H1 (cell line): Measurements from ENCODE around the gene FBXO38. TPM values are rescaled to one million over a fixed set of nuclear protein-coding genes. Genes with fewer than 3 reads are reported as not detected.

Experiments used
- CTCF ChIA-PET: fragments of 300-600 bp; sonication (Branson Sonifier 250); formaldehyde crosslinking; loops from one replicate; lab custom pipeline; 2021; ENCODE audit not compliant: partially characterized antibody; lab: Charles Lee
- POLR2A ChIA-PET: fragments of 300-600 bp; sonication (Branson Sonifier 250); formaldehyde crosslinking; loops from one replicate; lab custom pipeline; 2021; ENCODE audit warnings: inconsistent platforms; ENCODE audit not compliant: partially characterized antibody; lab: Charles Lee
- DNase-seq, 2 experiments: peaks; one replicate each; pipeline versions ENCODE4 v3.0.0 to v3.0.0-alpha.2; 2010 to 2022; ENCODE audit warnings: low spot score in 2 of 2, low read depth in 1 of 2, mixed read lengths in 1 of 2
- FAIRE-seq: peaks from 2 replicates; lab custom pipeline; 2011; peaks lifted over from hg19 to GRCh38; lab: Jason Lieb, UNC
- H2AFZ ChIP-seq: 2 replicates; pipeline ENCODE4 v1.8.1; 2012; ENCODE audit warnings: low read length, inconsistent platforms
- H2AK5ac ChIP-seq: 2 replicates; pipeline ENCODE4 v1.6.1; 2013; ENCODE audit warnings: low read depth, low read length
- H2BK120ac ChIP-seq: replicated peaks from 2 replicates; pipeline ENCODE3; 2013; ENCODE audit warnings: low read depth, low read length, inconsistent platforms
- H2BK12ac ChIP-seq: 2 replicates; pipeline ENCODE4 v1.6.1; 2013; ENCODE audit warnings: low read depth, low read length
- H2BK15ac ChIP-seq: 2 replicates; pipeline ENCODE4 v1.6.1; 2013; ENCODE audit warnings: low read length
- H2BK20ac ChIP-seq: 2 replicates; pipeline ENCODE4 v1.6.1; 2013; ENCODE audit warnings: low read length
- H2BK5ac ChIP-seq: 2 replicates; pipeline ENCODE4 v1.6.1; 2013; ENCODE audit warnings: low read depth, low read length
- H3K14ac ChIP-seq: 2 replicates; pipeline ENCODE4 v1.6.1; 2013; ENCODE audit warnings: inconsistent platforms; ENCODE audit not compliant: insufficient read length
- H3K18ac ChIP-seq: 2 replicates; pipeline ENCODE4 v1.6.1; 2013; ENCODE audit warnings: low read length; ENCODE audit errors: extremely low read depth
- H3K23ac ChIP-seq: 2 replicates; pipeline ENCODE4 v1.6.1; 2013; ENCODE audit warnings: inconsistent platforms; ENCODE audit not compliant: insufficient read length
- H3K23me2 ChIP-seq: 2 replicates; pipeline ENCODE4 v1.6.1; 2013; ENCODE audit warnings: low read depth, low read length
- H3K27ac ChIP-seq: 2 replicates; pipeline ENCODE4 v1.6.1; 2011; ENCODE audit warnings: low read depth, low read length, inconsistent platforms
- H3K27me3 ChIP-seq, 4 experiments: replicated peaks in 1 of 4; 1 replicate in 1 of 4; 2 replicates in 3 of 4; pipeline versions ENCODE4 v1.6.1 to v1.8.1; 2011 to 2013; ENCODE audit warnings: low read length in 3 of 4, mild to moderate bottlenecking in 3 of 4, inconsistent platforms in 2 of 4, mixed read lengths in 2 of 4, moderate library complexity in 1 of 4; ENCODE audit not compliant: control insufficient read depth in 3 of 4, insufficient read depth in 3 of 4; ENCODE audit errors: extremely low read depth in 1 of 4
- H3K36me3 ChIP-seq, 4 experiments: 2 replicates each; pipeline versions ENCODE4 v1.6.1 to v1.8.1; 2011 to 2013; ENCODE audit warnings: mild to moderate bottlenecking in 4 of 4, low read length in 3 of 4, moderate library complexity in 2 of 4, control low read depth in 1 of 4, inconsistent platforms in 1 of 4; ENCODE audit not compliant: insufficient read depth in 4 of 4, control insufficient read depth in 2 of 4
- H3K4ac ChIP-seq: replicated peaks from 2 replicates; pipeline ENCODE3; 2013; ENCODE audit warnings: low read length, low read depth, mixed read lengths, inconsistent platforms; ENCODE audit not compliant: insufficient read length
- H3K4me1 ChIP-seq, 4 experiments: replicated peaks in 1 of 4; 1 replicate in 1 of 4; 2 replicates in 3 of 4; pipeline versions ENCODE4 v1.6.1 to v1.8.1; 2011 to 2013; ENCODE audit warnings: low read length in 3 of 4, inconsistent platforms in 2 of 4, mixed read lengths in 1 of 4; ENCODE audit not compliant: insufficient read depth in 4 of 4, control insufficient read depth in 3 of 4
- H3K4me2 ChIP-seq, 2 experiments: 2 replicates each; pipeline versions ENCODE4 v1.6.1 to v1.8.1; 2011 to 2013; ENCODE audit warnings: low read depth in 2 of 2, low read length in 2 of 2, control low read depth in 1 of 2, inconsistent platforms in 1 of 2, mild to moderate bottlenecking in 1 of 2; ENCODE audit not compliant: insufficient read depth in 1 of 2
- H3K4me3 ChIP-seq, 4 experiments: fragments of 200-600, 300-600 bp in 1 of 4; sonication (generic), shearing (Covaris generic), sonication (Bioruptor Twin) in 1 of 4; 2 replicates each; pipeline versions ENCODE4 v1.5.1 to v1.8.1; 2011 to 2016; ENCODE audit warnings: low read length in 4 of 4, low read depth in 3 of 4, control low read depth in 2 of 4, inconsistent platforms in 2 of 4, mild to moderate bottlenecking in 2 of 4, mixed read lengths in 1 of 4, moderate library complexity in 1 of 4; ENCODE audit not compliant: insufficient read depth in 2 of 4; ENCODE audit errors: extremely low read depth in 1 of 4
- H3K56ac ChIP-seq: replicated peaks from 2 replicates; pipeline ENCODE3; 2013; ENCODE audit warnings: low read depth, mild to moderate bottlenecking, mixed read lengths, low read length, inconsistent platforms; ENCODE audit not compliant: insufficient read length
- H3K79me1 ChIP-seq: 2 replicates; pipeline ENCODE4 v1.6.1; 2013; ENCODE audit warnings: low read depth, low read length, control low read depth
- H3K79me2 ChIP-seq, 2 experiments: 2 replicates each; pipeline versions ENCODE4 v1.6.1 to v1.8.1; 2012 to 2013; ENCODE audit warnings: low read length in 2 of 2, mild to moderate bottlenecking in 2 of 2, inconsistent platforms in 1 of 2; ENCODE audit not compliant: insufficient read depth in 2 of 2, control insufficient read depth in 1 of 2
- H3K9ac ChIP-seq, 4 experiments: replicated peaks in 1 of 4; 1 replicate in 1 of 4; 2 replicates in 3 of 4; pipeline versions ENCODE4 v1.6.1 to v1.8.1; 2011 to 2013; ENCODE audit warnings: low read depth in 3 of 4, low read length in 3 of 4, control low read depth in 2 of 4, mild to moderate bottlenecking in 2 of 4, moderate library complexity in 2 of 4, inconsistent platforms in 1 of 4; ENCODE audit errors: extremely low read depth in 1 of 4
- H3K9me3 ChIP-seq, 2 experiments: 2 replicates each; pipeline versions ENCODE4 v1.6.1 to v1.8.1; 2012 to 2013; ENCODE audit warnings: mild to moderate bottlenecking in 2 of 2, moderate library complexity in 2 of 2, control low read depth in 1 of 2, inconsistent platforms in 1 of 2, low read depth in 1 of 2, low read length in 1 of 2, mixed read lengths in 1 of 2; ENCODE audit not compliant: insufficient read depth in 2 of 2
- H4K20me1 ChIP-seq, 2 experiments: replicated peaks in 1 of 2; 2 replicates each; pipeline versions ENCODE3 to v1.8.1; 2011 to 2013; ENCODE audit warnings: inconsistent platforms in 2 of 2, low read length in 2 of 2, mild to moderate bottlenecking in 1 of 2; ENCODE audit not compliant: insufficient read depth in 2 of 2, control insufficient read depth in 1 of 2
- H4K5ac ChIP-seq: 2 replicates; pipeline ENCODE4 v1.6.1; 2013; ENCODE audit warnings: low read length, low read depth, mixed read lengths, inconsistent platforms; ENCODE audit not compliant: insufficient read length
- H4K8ac ChIP-seq: 2 replicates; pipeline ENCODE4 v1.8.0; 2013; ENCODE audit warnings: mild to moderate bottlenecking, moderate library complexity, low read length, inconsistent platforms; ENCODE audit not compliant: insufficient read depth; ENCODE audit errors: extremely low read depth
- H4K91ac ChIP-seq: replicated peaks from 2 replicates; pipeline ENCODE3; 2013; ENCODE audit warnings: low read length, mixed read lengths, inconsistent platforms; ENCODE audit not compliant: insufficient read length
- ASH2L ChIP-seq: fragments of 200-600, 300-600 bp; sonication (generic); IDR thresholded peaks from one replicate; pipeline ENCODE4 v1.7.1; 2017; ENCODE audit warnings: low read length
- EP300 ChIP-seq, 2 experiments: IDR thresholded peaks; 1 replicate in 1 of 2; 2 replicates in 1 of 2; pipeline ENCODE4 v1.6.1; 2011 to 2012; ENCODE audit warnings: low read depth in 2 of 2, low read length in 2 of 2, mild to moderate bottlenecking in 2 of 2, borderline replicate concordance in 1 of 2, inconsistent platforms in 1 of 2, moderate library complexity in 1 of 2
- EZH2 ChIP-seq: fragments of 200-600 bp; sonication (generic); IDR thresholded peaks from 2 replicates; pipeline ENCODE4 v1.7.1; 2012; ENCODE audit warnings: low read depth, mild to moderate bottlenecking, moderate library complexity, low read length, inconsistent platforms; ENCODE audit not compliant: severe bottlenecking
- JUN ChIP-seq: IDR thresholded peaks from 2 replicates; pipeline ENCODE4 v1.6.1; 2011; ENCODE audit warnings: low read depth, mild to moderate bottlenecking, improper control_type of control experiment, low read length
- JUND ChIP-seq: IDR thresholded peaks from 2 replicates; pipeline ENCODE4 v1.6.1; 2011; ENCODE audit warnings: mild to moderate bottlenecking, improper control_type of control experiment, low read length
- RBBP5 ChIP-seq: IDR thresholded peaks from 2 replicates; pipeline ENCODE4 v1.7.1; 2012; ENCODE audit warnings: low read depth, mild to moderate bottlenecking, inconsistent platforms, low read length, moderate library complexity, borderline replicate concordance
- RFX5 ChIP-seq: IDR thresholded peaks from 2 replicates; pipeline ENCODE4 v1.6.1; 2011; ENCODE audit warnings: low read depth, low read length, improper control_type of control experiment, borderline replicate concordance
- SIX5 ChIP-seq: IDR thresholded peaks from 2 replicates; pipeline ENCODE4 v1.6.1; 2011; ENCODE audit warnings: mild to moderate bottlenecking, low read depth, low read length
- YY1 ChIP-seq: IDR thresholded peaks from 2 replicates; pipeline ENCODE4 v1.6.1; 2011; ENCODE audit warnings: low read depth, mild to moderate bottlenecking, low read length
- ZNF274 ChIP-seq: IDR thresholded peaks from 2 replicates; pipeline ENCODE4 v1.7.0; 2012; ENCODE audit warnings: low read length, borderline replicate concordance; ENCODE audit errors: extremely low read depth
- WGBS, 2 experiments: shearing (Covaris generic) in 1 of 2; methylation state at CpG; one replicate each; pipeline versions ENCODE4 v1.1.6 to v1.1.7; 2013 to 2015; ENCODE audit warnings: low lambda C conversion rate in 2 of 2, mixed read lengths in 2 of 2, inconsistent platforms in 1 of 2, low coverage in 1 of 2, missing lambda C conversion rate in 1 of 2; ENCODE audit not compliant: insufficient replicate concordance in 2 of 2, insufficient coverage in 1 of 2, insufficient read length in 1 of 2; ENCODE audit errors: extremely low coverage in 1 of 2, missing lambda C conversion rate in 1 of 2; 5-methylcytosine and 5-hydroxymethylcytosine counted together
- polyA plus RNA-seq, 7 experiments: library from polyadenylated mRNA; depleted of rRNA in 3 of 7; stranded (reverse) in 5 of 7; unstranded in 2 of 7; fragments of >200 nt in 5 of 7; fragments of 200-250 nt in 2 of 7; gene quantifications; 1 replicate in 5 of 7; 2 replicates in 1 of 7; 4 replicates in 1 of 7; pipeline versions ENCODE4 v1.2.1 to v1.2.3, GENCODE V29; 2011 to 2013; ENCODE audit warnings: missing spikeins in 2 of 7, mixed read lengths in 2 of 7
- total RNA-seq: library from RNA; stranded (reverse); fragmentation: NEBNext Ultra II Directional; extraction: Animal tissue kit (Norgen Biotek cat#: 25700); gene quantifications from 2 replicates; pipeline ENCODE4 v1.2.1, GENCODE V29; 2021
- TF ChIP-seq, protein P1 (sequence below): IDR thresholded peaks from 2 replicates; pipeline ENCODE4 v1.6.1; 2011; ENCODE audit warnings: low read depth, mild to moderate bottlenecking, low read length; ENCODE audit not compliant: insufficient read depth
- TF ChIP-seq, protein P2 (sequence below): IDR thresholded peaks from 2 replicates; pipeline ENCODE4 v1.6.1; 2012; ENCODE audit warnings: low read length, inconsistent platforms

Gene FBXO38
- total and polyA plus RNA-seq, 2 of the 8 experiments (the other 6 are each of a cell fraction or from before 2014, with no cell fraction given), result 9.1 to 34.3 TPM

DNA sequence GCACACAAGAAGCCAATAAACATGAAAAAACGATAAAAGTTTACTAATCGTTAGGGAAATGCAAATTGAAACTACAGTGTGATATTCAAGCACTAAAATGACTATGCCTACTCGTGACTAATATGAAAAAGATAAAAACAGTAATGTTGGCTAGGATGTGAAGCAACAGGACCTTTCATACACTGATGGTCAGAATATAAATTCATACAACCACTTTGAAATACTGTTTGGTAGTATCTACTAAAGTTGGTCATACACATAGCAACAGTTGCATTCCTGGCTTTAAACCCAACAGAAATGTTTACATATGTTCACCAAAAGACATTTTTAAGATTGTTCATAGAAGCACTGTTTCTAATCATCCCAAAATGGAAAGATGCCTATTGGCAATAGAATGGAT is 24.3 kb downstream of the FBXO38 start:
- FAIRE-seq (no peak), DNase-seq (no peak)
- H3K27me3 ChIP-seq, result no peaks in the 10 kb centered on the region
- no peaks in the 10 kb centered on the region for H3K9me3 ChIP-seq
- peaks cover 2 to 80% (median 39%) of the 10 kb centered on the region in 4 experiments; a peak in 7 of 8 replicates for H3K36me3 ChIP-seq
- H3K4me3 ChIP-seq, result no peak overlapping the region
- no peaks in the 10 kb centered on the region for H3K79me1 ChIP-seq
- 91% methylated on average over 3 of the region's 3 CpGs; no CpG with 5 or more reads in 1 of the 2 experiments for WGBS, 2 experiments
- ChIA-PET CTCF (interaction anchor here (1.9 kb wide), 1 partner anchor 10 kb away, joined by 5 read pairs; no protein-coding TSS in a partner anchor), POLR2A (interaction anchor here (0.8 kb wide), 1 partner anchor 10 kb away, joined by 3 read pairs; no protein-coding TSS in a partner anchor)
- H3K18ac ChIP-seq, result no peak overlapping the region
- no peak overlapping the region for H2AFZ ChIP-seq
- H3K23ac ChIP-seq, result no peak overlapping the region
- H3K9ac ChIP-seq, result no peak overlapping the region
- H2BK5ac ChIP-seq, result no peak overlapping the region
- no peak overlapping the region for H2BK12ac ChIP-seq
- H2BK20ac ChIP-seq, result no peak overlapping the region
- no peak overlapping the region for H4K8ac ChIP-seq
- H3K14ac ChIP-seq, result no peak overlapping the region
- no peaks in the 10 kb centered on the region for H4K20me1 ChIP-seq
- H3K27ac ChIP-seq, result no peak overlapping the region
- H2AK5ac ChIP-seq, result no peak overlapping the region
- no peak overlapping the region for H2BK120ac ChIP-seq
- H3K79me2 ChIP-seq, result no peaks in the 10 kb centered on the region
- H3K23me2 ChIP-seq, result no peaks in the 10 kb centered on the region
- no peak overlapping the region for H3K56ac ChIP-seq
- no peaks in the 10 kb centered on the region for H3K4me1 ChIP-seq
- H3K4ac ChIP-seq, result no peak overlapping the region
- no peak overlapping the region for H3K4me2 ChIP-seq
- H4K91ac ChIP-seq, result no peak overlapping the region
- no peak overlapping the region for H4K5ac ChIP-seq
- no peak overlapping the region for H2BK15ac ChIP-seq
- TF ChIP-seq JUN (no peak), EP300 (IDR thresholded peaks at IDR 0.05; ENCODE audit: borderline replicate concordance in 1 of 2, low read depth in 2 of 2, low read length in 2 of 2) (no peak), RBBP5 (no peak), ASH2L (no peak), ZNF274 (no peak), SIX5 (no peak), JUND (no peak), YY1 (no peak), EZH2 (no peak), RFX5 (no peak)
- TF ChIP-seq, protein P1, sequence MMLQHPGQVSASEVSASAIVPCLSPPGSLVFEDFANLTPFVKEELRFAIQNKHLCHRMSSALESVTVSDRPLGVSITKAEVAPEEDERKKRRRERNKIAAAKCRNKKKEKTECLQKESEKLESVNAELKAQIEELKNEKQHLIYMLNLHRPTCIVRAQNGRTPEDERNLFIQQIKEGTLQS, result no peak
- TF ChIP-seq, protein P2, sequence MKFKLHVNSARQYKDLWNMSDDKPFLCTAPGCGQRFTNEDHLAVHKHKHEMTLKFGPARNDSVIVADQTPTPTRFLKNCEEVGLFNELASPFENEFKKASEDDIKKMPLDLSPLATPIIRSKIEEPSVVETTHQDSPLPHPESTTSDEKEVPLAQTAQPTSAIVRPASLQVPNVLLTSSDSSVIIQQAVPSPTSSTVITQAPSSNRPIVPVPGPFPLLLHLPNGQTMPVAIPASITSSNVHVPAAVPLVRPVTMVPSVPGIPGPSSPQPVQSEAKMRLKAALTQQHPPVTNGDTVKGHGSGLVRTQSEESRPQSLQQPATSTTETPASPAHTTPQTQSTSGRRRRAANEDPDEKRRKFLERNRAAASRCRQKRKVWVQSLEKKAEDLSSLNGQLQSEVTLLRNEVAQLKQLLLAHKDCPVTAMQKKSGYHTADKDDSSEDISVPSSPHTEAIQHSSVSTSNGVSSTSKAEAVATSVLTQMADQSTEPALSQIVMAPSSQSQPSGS, result no peak
